Measurements from ENCODE around the gene DENND4A.

DNA sequence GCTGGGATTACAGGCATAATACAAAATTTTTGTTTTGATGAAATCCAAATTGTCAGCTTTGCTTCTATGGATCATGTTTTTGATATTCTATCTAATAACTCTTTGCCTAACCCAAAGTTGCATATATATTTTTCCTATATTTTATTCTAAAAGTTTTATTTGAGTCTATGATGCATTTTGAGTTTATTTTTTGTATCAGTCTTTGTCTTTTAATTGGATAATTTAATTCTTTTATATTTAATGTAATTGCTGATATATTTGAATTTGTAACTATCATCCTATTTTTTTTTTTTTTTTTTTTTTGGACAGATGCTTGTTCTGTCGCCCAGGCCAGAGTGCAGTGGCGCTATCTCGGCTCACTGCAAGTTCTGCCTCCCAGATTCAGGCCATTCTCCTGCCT lies 19.7 kb upstream of the DENND4A start:
- no peak for TF ChIP-seq ETS1 (conservative IDR thresholded peaks at IDR 0.05; ENCODE audit: control insufficient read depth, low read depth, low read length)
- no peak for TF ChIP-seq ZNF253 (CRISPR knock-in tag; conservative IDR thresholded peaks at IDR 0.05)
- no peak for TF ChIP-seq CHD2 (IDR thresholded peaks at IDR 0.05; ENCODE audit: low read depth, low read length)
- TF ChIP-seq ZNF644 (tag; IDR thresholded peaks at IDR 0.05; ENCODE audit: low read depth), result no peak
- TF ChIP-seq NCOR1 (IDR thresholded peaks at IDR 0.05), result no peak
- TF ChIP-seq SRSF9 (IDR thresholded peaks at IDR 0.05; ENCODE audit: borderline replicate concordance, low read depth, low read length), result no peak
- no peak for TF ChIP-seq CREB5 (CRISPR knock-in tag; IDR thresholded peaks at IDR 0.05)
